HG02943 (cell line): ENCODE measurements around the gene PRDX3.

Experiments
- ATAC-seq: cut with Tn5 transposase; IDR thresholded peaks from one replicate; pipeline ENCODE4 v1.9.1; 2021; ENCODE audit warnings: mild to moderate bottlenecking, low read depth, moderate library complexity; ENCODE audit not compliant: unreplicated experiment

PRDX3 gene

DNA sequence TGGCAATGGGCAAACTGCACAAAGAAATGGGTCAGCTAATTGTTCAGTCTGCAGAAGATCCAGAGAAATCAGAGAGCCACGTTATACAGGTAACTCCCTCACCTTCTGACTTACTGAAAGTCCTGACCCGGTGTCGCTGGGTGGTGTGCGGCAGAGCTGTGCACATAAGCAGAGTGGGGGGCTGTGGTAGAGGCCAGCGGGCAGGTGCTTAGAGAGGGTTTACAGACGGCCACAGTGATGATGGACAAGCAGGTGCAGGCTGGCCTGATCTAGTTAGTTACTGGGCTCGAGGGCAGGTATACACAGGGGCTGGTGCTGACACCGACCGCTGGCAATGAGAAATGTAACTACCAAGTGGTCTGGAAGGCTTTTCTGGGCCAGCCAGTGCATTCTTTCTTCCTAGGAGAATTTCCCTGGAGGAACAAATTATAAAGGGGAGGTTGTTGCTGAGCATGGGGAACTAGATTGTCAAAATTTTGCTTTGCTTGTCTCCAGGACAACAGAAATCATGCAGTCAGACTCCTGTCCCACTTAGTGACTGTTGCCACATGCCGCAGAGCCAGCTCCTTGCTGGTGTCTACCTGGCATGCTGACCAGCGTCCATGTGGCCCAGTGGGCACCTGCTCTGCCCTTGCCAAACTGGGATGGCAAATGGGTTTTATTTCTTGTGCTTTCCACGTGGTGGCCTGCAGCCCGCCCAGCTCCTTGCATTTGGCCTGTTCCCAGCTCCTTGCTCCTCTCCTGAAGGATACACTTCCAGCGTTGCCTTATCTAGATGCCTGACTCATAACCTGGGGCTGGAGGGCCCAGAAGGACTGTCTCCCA, 45.9 kb downstream of the PRDX3 start:
- no peak for ATAC-seq

DNA sequence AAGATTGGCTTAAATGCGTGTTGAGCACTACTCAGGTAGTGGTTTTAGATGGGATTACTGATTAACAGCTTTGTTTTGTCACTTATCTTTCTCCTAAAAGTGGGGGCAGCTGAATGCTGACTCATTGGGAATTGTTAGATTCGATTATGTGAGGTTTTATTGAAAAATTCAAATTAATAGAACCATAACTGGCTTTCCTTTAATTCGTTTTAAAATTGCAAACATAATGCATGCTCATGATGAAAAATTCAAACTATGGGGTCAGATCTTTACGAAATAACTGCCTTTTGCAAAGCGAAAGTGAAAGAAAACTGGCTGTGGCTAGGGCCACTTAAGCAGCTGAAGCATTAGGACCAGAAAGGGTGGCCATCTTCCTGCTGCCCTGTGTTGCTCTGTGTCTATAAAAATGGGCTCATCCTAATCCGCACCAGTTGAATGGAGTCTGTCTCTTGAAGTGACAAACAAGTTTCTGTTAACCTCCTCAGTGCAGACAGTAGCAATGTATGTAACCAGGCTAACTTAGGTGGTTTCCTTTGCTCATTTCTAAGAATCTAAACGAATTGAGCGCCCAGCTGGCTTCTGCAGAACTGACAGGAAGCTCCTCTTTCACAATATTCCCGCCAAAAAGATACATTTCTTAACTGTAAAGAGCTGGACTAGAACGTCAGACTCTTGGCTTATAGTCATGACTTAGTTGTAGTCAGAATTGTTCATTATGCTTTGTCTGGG, 46.9 kb downstream of the PRDX3 start:
- no peak for ATAC-seq

GRCh38 chr10:119129721-119130120, 48.9 kb downstream of the PRDX3 start:
- no peak for ATAC-seq

- ATAC-seq, result no peak
These were observed 52.7 kb downstream of the PRDX3 start for GRCh38 chr10:119125942-119126341.

DNA sequence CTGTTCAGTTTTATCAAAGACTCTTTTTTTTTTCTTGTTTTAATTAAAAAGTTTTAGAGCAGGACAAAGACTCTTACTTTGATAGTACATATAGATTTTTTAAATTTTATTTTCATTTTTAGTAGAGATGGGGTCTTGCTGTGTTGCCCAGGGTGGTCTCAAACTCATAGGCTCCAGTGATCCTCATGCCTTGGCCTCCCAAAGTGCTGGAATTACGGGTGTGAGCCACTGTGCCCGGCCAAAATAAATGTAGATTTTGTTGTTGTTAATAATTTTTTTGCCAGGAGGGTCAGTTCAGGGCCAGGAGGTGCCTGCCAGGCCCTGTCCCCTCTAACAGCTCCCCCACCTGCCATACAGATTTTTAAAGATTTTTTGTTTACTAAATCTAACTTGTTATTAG, 57.7 kb downstream of the PRDX3 start:
- no peak for ATAC-seq

GRCh38 chr10:119120413-119120867, 58.2 kb downstream of the PRDX3 start:
- ATAC-seq, result peak; percentile 86

DNA sequence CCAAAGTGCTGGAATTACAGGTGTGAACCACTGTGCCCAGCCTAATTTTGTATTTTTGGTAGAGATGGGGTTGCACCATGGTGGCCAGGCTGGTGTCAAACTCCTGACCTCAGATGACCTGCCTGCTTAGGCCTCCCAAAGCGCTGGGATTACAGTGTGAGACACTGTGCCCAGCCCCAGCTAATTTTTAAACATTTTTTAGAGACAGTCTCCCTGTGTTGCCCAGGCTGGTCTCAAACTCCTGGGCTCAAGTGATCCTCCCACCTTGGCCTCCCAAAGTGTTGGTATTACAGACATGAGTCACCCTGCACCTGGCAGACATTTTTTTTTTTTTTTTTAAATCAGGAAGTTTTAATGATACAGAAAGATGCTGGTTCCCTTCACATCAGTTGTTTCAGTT, 59.2 kb downstream of the PRDX3 start:
- ATAC-seq, result no peak

DNA sequence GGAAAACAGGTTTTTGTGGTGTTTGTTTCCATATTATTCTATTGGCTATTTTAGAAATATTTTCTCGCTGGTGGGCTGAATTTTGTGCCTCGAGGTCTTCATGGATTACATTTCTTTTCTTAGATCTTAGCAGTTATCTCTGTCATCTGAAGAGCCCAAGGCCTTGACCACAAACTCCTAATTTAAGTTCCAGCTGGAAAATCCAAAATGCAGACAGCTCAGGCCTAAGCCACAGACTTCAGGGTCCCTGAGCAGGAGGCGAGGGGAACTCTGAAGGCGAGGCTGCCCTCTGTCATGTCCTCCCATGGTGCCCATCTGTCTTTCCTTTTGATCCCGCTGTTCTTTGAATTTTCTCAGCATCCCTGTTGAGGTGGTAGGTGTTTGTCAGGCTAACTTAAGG, 60.4 kb downstream of the PRDX3 start:
- ATAC-seq, result no peak
